Measurements from ENCODE around the gene MTAP. TPM values are rescaled to one million over a fixed set of nuclear protein-coding genes. Genes with fewer than 3 reads are reported as not detected.

The MTAP gene
- total RNA-seq, 1 donor from 2014 or later = 37.2 TPM

- no peaks in the 10 kb centered on the region for H3K9me3 Mint-ChIP-seq (ENCODE audit: unreplicated experiment)
- TF ChIP-seq, protein P1, sequence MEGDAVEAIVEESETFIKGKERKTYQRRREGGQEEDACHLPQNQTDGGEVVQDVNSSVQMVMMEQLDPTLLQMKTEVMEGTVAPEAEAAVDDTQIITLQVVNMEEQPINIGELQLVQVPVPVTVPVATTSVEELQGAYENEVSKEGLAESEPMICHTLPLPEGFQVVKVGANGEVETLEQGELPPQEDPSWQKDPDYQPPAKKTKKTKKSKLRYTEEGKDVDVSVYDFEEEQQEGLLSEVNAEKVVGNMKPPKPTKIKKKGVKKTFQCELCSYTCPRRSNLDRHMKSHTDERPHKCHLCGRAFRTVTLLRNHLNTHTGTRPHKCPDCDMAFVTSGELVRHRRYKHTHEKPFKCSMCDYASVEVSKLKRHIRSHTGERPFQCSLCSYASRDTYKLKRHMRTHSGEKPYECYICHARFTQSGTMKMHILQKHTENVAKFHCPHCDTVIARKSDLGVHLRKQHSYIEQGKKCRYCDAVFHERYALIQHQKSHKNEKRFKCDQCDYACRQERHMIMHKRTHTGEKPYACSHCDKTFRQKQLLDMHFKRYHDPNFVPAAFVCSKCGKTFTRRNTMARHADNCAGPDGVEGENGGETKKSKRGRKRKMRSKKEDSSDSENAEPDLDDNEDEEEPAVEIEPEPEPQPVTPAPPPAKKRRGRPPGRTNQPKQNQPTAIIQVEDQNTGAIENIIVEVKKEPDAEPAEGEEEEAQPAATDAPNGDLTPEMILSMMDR (IDR thresholded peaks at IDR 0.05; ENCODE audit: unreplicated experiment) = no peak
- peaks cover 13% of the 10 kb centered on the region for H3K36me3 Mint-ChIP-seq (ENCODE audit: low read depth, unreplicated experiment)
These were observed 99.7 kb downstream of the MTAP start for GRCh38 chr9:21902136-21902535.

DNA sequence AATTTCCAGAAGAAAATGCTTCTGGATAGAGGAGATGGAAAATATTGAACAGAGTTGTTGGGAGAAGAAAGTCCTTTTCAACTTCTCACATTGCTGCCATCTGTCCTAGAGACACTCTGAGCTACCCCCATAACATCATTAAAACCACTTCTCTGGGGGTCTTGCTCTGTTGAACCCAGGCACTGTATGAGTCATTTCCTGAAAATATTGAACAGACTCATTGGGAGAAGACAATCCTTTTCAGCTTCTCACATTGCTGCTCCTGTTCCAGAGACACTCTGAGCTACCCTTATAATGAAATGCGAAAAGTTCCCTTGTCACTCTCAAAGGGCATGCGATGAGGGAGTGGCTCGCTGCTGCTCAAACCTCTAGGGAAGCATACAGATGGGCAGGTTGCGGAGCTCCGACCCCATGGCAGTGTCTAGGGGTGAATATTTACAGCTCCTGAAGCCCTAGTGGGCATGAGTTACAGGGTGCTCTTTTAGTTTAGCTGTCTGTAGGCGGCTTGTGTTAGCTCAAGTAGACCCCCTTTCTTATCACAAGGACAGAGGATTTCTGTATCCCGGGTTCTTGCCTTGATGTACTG is 101.0 kb downstream of the MTAP start:
- Mint-ChIP-seq H3K4me1 (ENCODE audit: unreplicated experiment) (peaks cover 7% of the 10 kb centered on the region), H3K4me3 (ENCODE audit: unreplicated experiment) (no peak overlapping the region), H3K9me3 (ENCODE audit: unreplicated experiment) (no peaks in the 10 kb centered on the region), H3K36me3 (ENCODE audit: low read depth, unreplicated experiment) (peaks cover 13% of the 10 kb centered on the region), H3K27me3 (ENCODE audit: unreplicated experiment) (no peaks in the 10 kb centered on the region), H3K27ac (ENCODE audit: unreplicated experiment) (no peak overlapping the region)
- TF ChIP-seq, protein P1 (IDR thresholded peaks at IDR 0.05; ENCODE audit: unreplicated experiment) = no peak
- DNase-seq (ENCODE audit: low spot score) = no peak

More at GRCh38 chr9:21902136-21902535, 99.7 kb downstream of the MTAP start:
- Mint-ChIP-seq H3K4me3 (ENCODE audit: unreplicated experiment) (no peak overlapping the region), H3K27me3 (ENCODE audit: unreplicated experiment) (no peaks in the 10 kb centered on the region), H3K27ac (ENCODE audit: unreplicated experiment) (no peak overlapping the region), H3K4me1 (ENCODE audit: unreplicated experiment) (peaks cover 7% of the 10 kb centered on the region)
- DNase-seq (ENCODE audit: low spot score) = no peak

- Mint-ChIP-seq H3K27me3 (ENCODE audit: unreplicated experiment) (no peaks in the 10 kb centered on the region), H3K4me1 (ENCODE audit: unreplicated experiment) (peaks cover 7% of the 10 kb centered on the region), H3K36me3 (ENCODE audit: low read depth, unreplicated experiment) (peaks cover 13% of the 10 kb centered on the region), H3K4me3 (ENCODE audit: unreplicated experiment) (no peak overlapping the region), H3K9me3 (ENCODE audit: unreplicated experiment) (no peaks in the 10 kb centered on the region), H3K27ac (ENCODE audit: unreplicated experiment) (no peak overlapping the region)
- no peak for DNase-seq (ENCODE audit: low spot score)
- TF ChIP-seq, protein P1 (IDR thresholded peaks at IDR 0.05; ENCODE audit: unreplicated experiment) = no peak
These were observed 101.9 kb downstream of the MTAP start for GRCh38 chr9:21904371-21904770.

DNA sequence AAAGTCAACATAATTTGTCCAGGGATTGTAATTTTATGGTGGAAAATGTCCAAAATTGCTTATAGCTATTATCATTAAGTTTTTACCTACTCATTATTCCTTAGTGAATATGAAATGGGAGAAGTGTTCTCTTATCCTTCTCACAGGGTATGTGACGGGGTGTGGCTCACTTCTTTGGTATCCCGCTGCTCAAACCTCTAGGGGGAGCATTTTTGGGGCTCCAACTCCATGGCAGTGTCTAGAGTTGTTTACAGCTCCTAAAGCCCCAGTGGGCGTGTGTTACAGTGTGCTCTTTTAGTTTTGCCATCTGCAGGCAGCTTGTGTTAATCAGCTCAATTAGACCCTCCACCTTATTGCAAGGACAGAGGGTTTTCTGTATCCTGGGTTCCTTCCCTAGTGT is 102.3 kb downstream of the MTAP start:
- no peak overlapping the region for H3K27ac Mint-ChIP-seq (ENCODE audit: unreplicated experiment)
- DNase-seq (ENCODE audit: low spot score) = no peak

GRCh38 chr9:21906213-21906612 is 103.8 kb downstream of the MTAP start:
- H3K27me3 Mint-ChIP-seq (ENCODE audit: unreplicated experiment) = no peaks in the 10 kb centered on the region
- H3K4me3 Mint-ChIP-seq (ENCODE audit: unreplicated experiment) = no peak overlapping the region
- TF ChIP-seq, protein P1 (IDR thresholded peaks at IDR 0.05; ENCODE audit: unreplicated experiment) = no peak
- peaks cover 7% of the 10 kb centered on the region for H3K4me1 Mint-ChIP-seq (ENCODE audit: unreplicated experiment)
- H3K36me3 Mint-ChIP-seq (ENCODE audit: low read depth, unreplicated experiment) = peaks cover 21% of the 10 kb centered on the region
- H3K9me3 Mint-ChIP-seq (ENCODE audit: unreplicated experiment) = no peaks in the 10 kb centered on the region
- no peak overlapping the region for H3K27ac Mint-ChIP-seq (ENCODE audit: unreplicated experiment)
- no peak for DNase-seq (ENCODE audit: low spot score)

More for the DNA sequence above, 102.3 kb downstream of the MTAP start:
- Mint-ChIP-seq H3K36me3 (ENCODE audit: low read depth, unreplicated experiment) (peaks cover 13% of the 10 kb centered on the region), H3K27me3 (ENCODE audit: unreplicated experiment) (no peaks in the 10 kb centered on the region), H3K9me3 (ENCODE audit: unreplicated experiment) (no peaks in the 10 kb centered on the region), H3K4me1 (ENCODE audit: unreplicated experiment) (peaks cover 7% of the 10 kb centered on the region), H3K4me3 (ENCODE audit: unreplicated experiment) (no peak overlapping the region)
- TF ChIP-seq, protein P1 (IDR thresholded peaks at IDR 0.05; ENCODE audit: unreplicated experiment) = no peak

All from endothelial cell (in vitro differentiated cells).